HCT116 (cell line): ENCODE results near the gene SHMT1. TPM values are rescaled to one million over a fixed set of nuclear protein-coding genes. Genes with fewer than 3 reads are reported as not detected.

Experiments used
- ATAC-seq: fragments of 200-7000 bp; cut with Tn5 transposase; 2 replicates; pipeline ENCODE4 v1.9.1; 2020; ENCODE audit warnings: mild to moderate bottlenecking, moderate library complexity
- BruUV-seq: library from RNA; stranded (reverse); fragments of 400-500 nt; replicated peaks from 2 replicates; lab custom pipeline; 2021; lab: Mats Ljungman, UMichigan
- CTCF ChIA-PET: fragments of 300-600 bp; sonication (Branson Sonifier 250); formaldehyde crosslinking; loops from one replicate; lab custom pipeline; 2021; ENCODE audit warnings: antibody characterized with exemption; lab: Charles Lee
- POLR2A ChIA-PET: fragments of 300-600, 350-600 bp; sonication (Branson Sonifier 250); formaldehyde crosslinking; loops from one replicate; lab custom pipeline; 2021; ENCODE audit warnings: antibody characterized with exemption; lab: Charles Lee
- RAD21 ChIA-PET, 2 experiments: fragments of 300-600 bp; sonication (Branson Sonifier 250); formaldehyde crosslinking; loops; one replicate each; lab custom pipeline; 2023; ENCODE audit warnings: low total read pairs in 2 of 2; ENCODE audit not compliant: uncharacterized antibody in 2 of 2, unreplicated experiment in 2 of 2, low non-redundant PET in 1 of 2; lab: Charles Lee
- DNase-seq: peaks from one replicate; pipeline ENCODE4 v3.0.0-alpha.2; 2010; ENCODE audit warnings: low read depth, low spot score
- H2AFZ ChIP-seq: fragments of 200-600 bp; shearing (Covaris generic), sonication (generic); 2 replicates; pipeline ENCODE4 v1.6.1; 2017; ENCODE audit warnings: low read depth, mixed run types, mixed read lengths, antibody characterized with exemption, low read length; ENCODE audit not compliant: poor library complexity, severe bottlenecking
- H3K27ac ChIP-seq: 2 replicates; pipeline ENCODE4 v1.5.1; 2012; ENCODE audit warnings: low read depth, low read length
- H3K27me3 ChIP-seq: fragments of 200-600 bp; sonication (generic); 2 replicates; pipeline ENCODE4 v1.6.1; 2016; ENCODE audit warnings: mixed run types, low read length, mixed read lengths; ENCODE audit not compliant: insufficient read depth
- H3K36me3 ChIP-seq, 2 experiments: fragments of 200-500 bp in 1 of 2; fragments of 200-600 bp in 1 of 2; sonication (Bioruptor generic) in 1 of 2; sonication (generic) in 1 of 2; 2 replicates each; pipeline versions ENCODE4 v1.5.1 to v1.6.1; 2014 to 2016; ENCODE audit warnings: low read length in 2 of 2, inconsistent platforms in 1 of 2, mixed read lengths in 1 of 2, mixed run types in 1 of 2; ENCODE audit not compliant: insufficient read depth in 2 of 2, control insufficient read depth in 1 of 2
- H3K4me1 ChIP-seq, 2 experiments: fragments of 200-600 bp in 1 of 2; sonication (generic) in 1 of 2; 2 replicates each; pipeline versions ENCODE4 v1.5.1 to v1.6.1; 2012 to 2017; ENCODE audit warnings: low read length in 2 of 2, inconsistent platforms in 1 of 2, mild to moderate bottlenecking in 1 of 2, mixed read lengths in 1 of 2, mixed run types in 1 of 2, moderate library complexity in 1 of 2; ENCODE audit not compliant: insufficient read depth in 2 of 2, control insufficient read depth in 1 of 2
- H3K4me2 ChIP-seq: fragments of 200-600 bp; sonication (generic); 2 replicates; pipeline ENCODE4 v1.6.1; 2017; ENCODE audit warnings: mixed run types, low read length, mixed read lengths
- H3K4me3 ChIP-seq, 2 experiments: fragments of 200-600 bp in 1 of 2; sonication (generic) in 1 of 2; replicated peaks in 1 of 2; 2 replicates each; pipeline ENCODE4 v1.5.1; 2011 to 2016; ENCODE audit warnings: low read length in 2 of 2, control low read depth in 1 of 2, low read depth in 1 of 2, mild to moderate bottlenecking in 1 of 2, mixed read lengths in 1 of 2, mixed run types in 1 of 2
- H3K79me2 ChIP-seq: fragments of 200-600 bp; sonication (generic); 2 replicates; pipeline ENCODE4 v1.6.1; 2017; ENCODE audit warnings: mild to moderate bottlenecking, mixed run types, low read length, moderate library complexity, mixed read lengths; ENCODE audit not compliant: insufficient read depth
- H3K9ac ChIP-seq: fragments of 200-600 bp; sonication (generic); 2 replicates; pipeline ENCODE4 v1.6.1; 2016; ENCODE audit warnings: low read length, mixed read lengths
- H3K9me2 ChIP-seq: fragments of 200-600 bp; sonication (generic), shearing (Covaris generic); 2 replicates; pipeline ENCODE4 v1.6.1; 2017; ENCODE audit warnings: mixed run types, mild to moderate bottlenecking, moderate library complexity; ENCODE audit not compliant: insufficient read depth
- H3K9me3 ChIP-seq, 2 experiments: fragments of 200-500 bp in 1 of 2; fragments of 200-600 bp in 1 of 2; sonication (Bioruptor generic) in 1 of 2; sonication (generic) in 1 of 2; 2 replicates each; pipeline ENCODE4 v1.6.1; 2014 to 2017; ENCODE audit warnings: low read length in 2 of 2, mixed read lengths in 2 of 2, inconsistent platforms in 1 of 2, low read depth in 1 of 2, mild to moderate bottlenecking in 1 of 2, mixed run types in 1 of 2, moderate library complexity in 1 of 2; ENCODE audit not compliant: control insufficient read depth in 1 of 2, insufficient read depth in 1 of 2
- H4K20me1 ChIP-seq: fragments of 200-600 bp; sonication (generic), shearing (Covaris generic); 2 replicates; pipeline ENCODE4 v1.6.1; 2017; ENCODE audit warnings: mixed run types, mild to moderate bottlenecking, moderate library complexity; ENCODE audit not compliant: insufficient read depth
- ATF3 ChIP-seq: IDR thresholded peaks from 2 replicates; pipeline ENCODE4 v1.6.1; 2012
- CBX3 ChIP-seq: IDR thresholded peaks from 2 replicates; pipeline ENCODE4 v1.6.1; 2012; ENCODE audit warnings: low read depth
- CEBPB ChIP-seq: IDR thresholded peaks from 2 replicates; pipeline ENCODE4 v1.6.1; 2012; ENCODE audit warnings: low read depth
- EGR1 ChIP-seq: IDR thresholded peaks from 2 replicates; pipeline ENCODE4 v1.6.1; 2012; ENCODE audit warnings: low read depth
- FOSL1 ChIP-seq: IDR thresholded peaks from 2 replicates; pipeline ENCODE4 v1.6.1; 2012; ENCODE audit warnings: low read depth
- JUND ChIP-seq: IDR thresholded peaks from 2 replicates; pipeline ENCODE4 v1.6.1; 2012
- MAX ChIP-seq: IDR thresholded peaks from 2 replicates; pipeline ENCODE4 v1.6.1; 2012
- RAD21 ChIP-seq: IDR thresholded peaks from 2 replicates; pipeline ENCODE4 v1.6.1; 2012; ENCODE audit warnings: low read depth, mild to moderate bottlenecking
- REST ChIP-seq: IDR thresholded peaks from 2 replicates; pipeline ENCODE4 v1.6.1; 2012; ENCODE audit warnings: low read depth
- SIN3A ChIP-seq: IDR thresholded peaks from 2 replicates; pipeline ENCODE4 v1.6.1; 2012; ENCODE audit warnings: low read depth
- SRF ChIP-seq: IDR thresholded peaks from 2 replicates; pipeline ENCODE4 v1.6.1; 2012; ENCODE audit warnings: low read depth
- TCF7L2 ChIP-seq: IDR thresholded peaks from 2 replicates; pipeline ENCODE4 v1.7.0; 2011; ENCODE audit warnings: borderline replicate concordance, inconsistent platforms; ENCODE audit not compliant: insufficient read depth, insufficient read length; ENCODE audit errors: extremely low read depth
- YY1 ChIP-seq: IDR thresholded peaks from 2 replicates; pipeline ENCODE4 v1.6.1; 2011; ENCODE audit warnings: low read length, low read depth, moderate library complexity, mild to moderate bottlenecking; ENCODE audit not compliant: insufficient replicate concordance; ENCODE audit errors: extremely low read depth
- ZFX ChIP-seq: fragments of 450-650 bp; IDR thresholded peaks from 2 replicates; pipeline ENCODE4 v1.6.1; 2017
- intact Hi-C: fragments of 100-400 bp; cut with micrococcal nuclease; formaldehyde crosslinking; loops from 2 replicates; pipeline ENCODE4 v1.10.0; 2022
- total RNA-seq: library from RNA; stranded (reverse); gene quantifications from one replicate; pipeline ENCODE4 v1.2.1, GENCODE V29; 2021; ENCODE audit not compliant: unreplicated experiment
- TF ChIP-seq, protein P1 (sequence below), 3 experiments: fragments of 200-600 bp in 1 of 3; sonication (generic) in 1 of 3; IDR thresholded peaks in 2 of 3; conservative IDR thresholded peaks in 1 of 3; 2 replicates each; pipeline ENCODE4 v1.5.1; 2012 to 2017; ENCODE audit warnings: low read depth in 2 of 3, low read length in 2 of 3, antibody characterized with exemption in 1 of 3, borderline replicate concordance in 1 of 3, control low read depth in 1 of 3, mild to moderate bottlenecking in 1 of 3, mixed read lengths in 1 of 3, mixed run types in 1 of 3, moderate library complexity in 1 of 3; ENCODE audit not compliant: insufficient read depth in 1 of 3

Gene SHMT1
- total RNA-seq, 1 experiment from 2014 or later: 46.5 TPM

- Histone ChIP-seq H3K4me1 (no peaks in the 10 kb centered on the region), H3K4me2 (no peak overlapping the region), H4K20me1 (no peaks in the 10 kb centered on the region), H3K9ac (no peak overlapping the region), H3K9me3 (no peaks in the 10 kb centered on the region), H3K9me2 (no peaks in the 10 kb centered on the region), H3K79me2 (no peaks in the 10 kb centered on the region), H3K36me3 (no peaks in the 10 kb centered on the region), H3K27me3 (no peaks in the 10 kb centered on the region), H3K27ac (no peak overlapping the region), H3K4me3 (no peak overlapping the region), H2AFZ (no peak overlapping the region)
- TF ChIP-seq ATF3 (no peak), SRF (no peak), JUND (no peak), EGR1 (no peak), CBX3 (no peak), CEBPB (no peak), MAX (no peak)
- POLR2A ChIA-PET: no interaction called here
- no peak for ATAC-seq
- DNase-seq: no peak
- intact Hi-C loops: no loop called here
- RAD21 ChIA-PET: no interaction called here
- CTCF ChIA-PET: no interaction called here
- BruUV-seq: no TSS peak
Observed at GRCh38 chr17:18381953-18382245, 18.5 kb upstream of the SHMT1 start.

GRCh38 chr17:18381158-18381952 lies 18.0 kb upstream of the SHMT1 start:
- ChIA-PET POLR2A (no interaction called here), RAD21 (no interaction called here), CTCF (no interaction called here)
- H2AFZ ChIP-seq: no peak overlapping the region
- DNase-seq (no peak), ATAC-seq (no peak)
- H3K9ac ChIP-seq: no peak overlapping the region
- H3K4me3 ChIP-seq: no peak overlapping the region
- H4K20me1 ChIP-seq: no peaks in the 10 kb centered on the region
- no peaks in the 10 kb centered on the region for H3K27me3 ChIP-seq
- no peaks in the 10 kb centered on the region for H3K9me2 ChIP-seq
- H3K79me2 ChIP-seq: no peaks in the 10 kb centered on the region
- intact Hi-C loops: no loop called here
- no TSS peak for BruUV-seq
- H3K27ac ChIP-seq: no peak overlapping the region
- H3K4me2 ChIP-seq: no peak overlapping the region
- H3K36me3 ChIP-seq: no peaks in the 10 kb centered on the region
- no peaks in the 10 kb centered on the region for H3K4me1 ChIP-seq
- H3K9me3 ChIP-seq: no peaks in the 10 kb centered on the region
- TF ChIP-seq RAD21 (no peak), JUND (no peak), TCF7L2 (no peak), ZFX (no peak), FOSL1 (no peak), CEBPB (no peak), SIN3A (no peak), ATF3 (no peak), YY1 (no peak), REST (no peak)
- TF ChIP-seq, protein P1, sequence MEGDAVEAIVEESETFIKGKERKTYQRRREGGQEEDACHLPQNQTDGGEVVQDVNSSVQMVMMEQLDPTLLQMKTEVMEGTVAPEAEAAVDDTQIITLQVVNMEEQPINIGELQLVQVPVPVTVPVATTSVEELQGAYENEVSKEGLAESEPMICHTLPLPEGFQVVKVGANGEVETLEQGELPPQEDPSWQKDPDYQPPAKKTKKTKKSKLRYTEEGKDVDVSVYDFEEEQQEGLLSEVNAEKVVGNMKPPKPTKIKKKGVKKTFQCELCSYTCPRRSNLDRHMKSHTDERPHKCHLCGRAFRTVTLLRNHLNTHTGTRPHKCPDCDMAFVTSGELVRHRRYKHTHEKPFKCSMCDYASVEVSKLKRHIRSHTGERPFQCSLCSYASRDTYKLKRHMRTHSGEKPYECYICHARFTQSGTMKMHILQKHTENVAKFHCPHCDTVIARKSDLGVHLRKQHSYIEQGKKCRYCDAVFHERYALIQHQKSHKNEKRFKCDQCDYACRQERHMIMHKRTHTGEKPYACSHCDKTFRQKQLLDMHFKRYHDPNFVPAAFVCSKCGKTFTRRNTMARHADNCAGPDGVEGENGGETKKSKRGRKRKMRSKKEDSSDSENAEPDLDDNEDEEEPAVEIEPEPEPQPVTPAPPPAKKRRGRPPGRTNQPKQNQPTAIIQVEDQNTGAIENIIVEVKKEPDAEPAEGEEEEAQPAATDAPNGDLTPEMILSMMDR (IDR thresholded peaks at IDR 0.05 in 2 of 3, conservative IDR thresholded peaks at IDR 0.05 in 1 of 3; ENCODE audit: borderline replicate concordance in 1 of 3, insufficient read depth in 1 of 3, low read depth in 2 of 3, low read length in 2 of 3): no peak
